Common myeloid progenitor, CD34-positive (primary cell): ENCODE results near the gene PAQR7.

Experiments
- CTCF ChIA-PET: fragments of 350-600 bp; sonication (Branson Sonifier 250); formaldehyde crosslinking; loops from one replicate; lab custom pipeline; 2021; ENCODE audit warnings: antibody characterized with exemption; lab: Charles Lee
- POLR2A ChIA-PET: fragments of 350-600 bp; sonication (Branson Sonifier 250); formaldehyde crosslinking; loops from one replicate; lab custom pipeline; 2021; ENCODE audit warnings: antibody characterized with exemption; lab: Charles Lee
- DNase-seq, 3 donors: peaks; one replicate each; pipeline versions ENCODE4 v3.0.0 to v3.0.0-alpha.2; 2013
- H3K27ac ChIP-seq, 2 experiments: 1 replicate in 1 of 2; 2 replicates in 1 of 2; pipeline ENCODE4 v1.7.0; 2013; ENCODE audit warnings: inconsistent platforms in 2 of 2, low read length in 2 of 2, mild to moderate bottlenecking in 2 of 2, low read depth in 1 of 2, moderate library complexity in 1 of 2; ENCODE audit not compliant: severe bottlenecking in 2 of 2, insufficient read depth in 1 of 2, poor library complexity in 1 of 2
- H3K27me3 ChIP-seq, 5 experiments: replicated peaks in 2 of 5; 1 replicate in 3 of 5; 2 replicates in 2 of 5; pipeline versions ENCODE4 v1.6.1 to v1.7.0; 2013; ENCODE audit warnings: low read length in 4 of 5, mild to moderate bottlenecking in 2 of 5, moderate library complexity in 2 of 5, inconsistent platforms in 1 of 5; ENCODE audit not compliant: insufficient read depth in 5 of 5, control insufficient read depth in 4 of 5
- H3K36me3 ChIP-seq, 4 experiments: 1 replicate in 2 of 4; 2 replicates in 2 of 4; pipeline versions ENCODE4 v1.6.1 to v1.7.0; 2013; ENCODE audit warnings: low read length in 3 of 4, control low read depth in 1 of 4, mild to moderate bottlenecking in 1 of 4; ENCODE audit not compliant: control insufficient read depth in 4 of 4, insufficient read depth in 4 of 4
- H3K4me1 ChIP-seq, 4 experiments: 1 replicate in 3 of 4; 2 replicates in 1 of 4; pipeline versions ENCODE4 v1.6.1 to v1.7.1; 2013; ENCODE audit warnings: low read length in 3 of 4, mild to moderate bottlenecking in 3 of 4, control low read depth in 1 of 4, inconsistent platforms in 1 of 4, moderate library complexity in 1 of 4; ENCODE audit not compliant: control insufficient read depth in 4 of 4, insufficient read depth in 4 of 4; ENCODE audit errors: control extremely low read depth in 1 of 4
- H3K4me3 ChIP-seq, 7 experiments: 1 replicate in 4 of 7; 2 replicates in 3 of 7; pipeline versions ENCODE4 v1.5.1 to v1.7.0; 2013; ENCODE audit warnings: mild to moderate bottlenecking in 7 of 7, low read length in 6 of 7, moderate library complexity in 6 of 7, inconsistent platforms in 2 of 7, low read depth in 2 of 7, control low read depth in 1 of 7; ENCODE audit not compliant: insufficient read depth in 4 of 7, control insufficient read depth in 1 of 7; ENCODE audit errors: extremely low read depth in 1 of 7
- H3K9me3 ChIP-seq, 5 experiments: 1 replicate in 4 of 5; 2 replicates in 1 of 5; pipeline versions ENCODE4 v1.6.1 to v1.7.1; 2013; ENCODE audit warnings: low read length in 4 of 5, mild to moderate bottlenecking in 2 of 5, inconsistent platforms in 1 of 5, low read depth in 1 of 5, moderate library complexity in 1 of 5; ENCODE audit not compliant: control insufficient read depth in 4 of 5, insufficient read depth in 2 of 5; ENCODE audit errors: control extremely low read depth in 1 of 5
- WGBS: methylation state at CpG from one replicate; pipeline ENCODE4 v1.1.5; 2013; ENCODE audit not compliant: insufficient coverage; 5-methylcytosine and 5-hydroxymethylcytosine counted together

PAQR7 gene

DNA sequence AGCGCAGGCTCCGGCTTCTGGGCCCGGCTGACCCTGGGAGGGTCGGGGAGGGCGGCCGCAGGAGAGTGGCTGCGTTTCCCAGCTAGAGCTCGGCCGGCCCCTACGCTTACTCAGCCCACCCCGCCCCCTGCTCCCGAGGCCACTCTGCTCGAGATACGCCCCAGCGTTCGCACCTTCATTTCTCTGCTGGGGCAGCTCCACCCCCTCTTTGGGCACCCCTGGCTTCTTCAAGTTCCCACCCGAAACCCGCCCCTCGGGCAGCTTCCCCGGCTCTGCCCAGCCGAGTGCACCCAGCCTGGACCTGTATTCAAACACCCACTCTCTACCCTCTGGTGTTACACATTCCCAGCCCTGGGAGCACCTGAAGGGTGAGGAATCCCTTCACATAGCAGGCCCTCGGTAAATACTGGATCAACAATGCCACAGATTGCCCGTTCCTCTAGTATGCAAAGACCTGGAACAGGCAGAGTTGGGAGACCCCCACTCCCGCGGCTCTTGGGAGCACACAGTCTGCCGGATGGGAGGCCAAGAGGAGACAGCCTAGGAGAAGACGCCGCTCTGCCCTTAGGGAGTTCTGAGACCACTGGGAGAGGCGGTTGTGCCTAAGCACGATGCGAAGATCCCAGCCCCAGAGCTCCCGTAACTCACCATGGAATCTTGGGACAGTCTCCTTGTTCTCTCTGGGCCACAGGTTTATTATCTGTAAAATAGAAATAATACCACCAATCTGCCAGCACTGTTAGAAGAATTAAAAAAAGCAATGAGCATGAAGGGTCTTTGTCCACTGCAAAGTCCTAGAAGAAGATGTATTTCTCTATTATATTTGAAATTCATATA is 566 bp upstream of the PAQR7 start:
- Histone ChIP-seq H3K27ac (no peak overlapping the region), H3K9me3 (no peaks in the 10 kb centered on the region), H3K36me3 (no peaks in the 10 kb centered on the region), H3K4me1 (peaks cover 0 to 47% (median 41%) of the 10 kb centered on the region in 4 experiments), H3K4me3 (peak overlapping the region; percentile 49 to 84 (median 72)), H3K27me3 (no peaks in the 10 kb centered on the region)
- 27% methylated on average over 30 of the region's 32 CpGs for WGBS
- POLR2A ChIA-PET, result interaction anchor here (0.9 kb wide), 1 partner anchor 114 kb away, joined by 4 read pairs; no protein-coding TSS in a partner anchor
- peak in 2 of 3 donors; percentile 31 to 49 for DNase-seq
- CTCF ChIA-PET, result interaction anchor here (0.9 to 3.2 kb wide), 4 partner anchors 12 to 124 kb away, joined by 3 to 21 read pairs (median 6); partner anchors contain the start of gene PAFAH2

DNA sequence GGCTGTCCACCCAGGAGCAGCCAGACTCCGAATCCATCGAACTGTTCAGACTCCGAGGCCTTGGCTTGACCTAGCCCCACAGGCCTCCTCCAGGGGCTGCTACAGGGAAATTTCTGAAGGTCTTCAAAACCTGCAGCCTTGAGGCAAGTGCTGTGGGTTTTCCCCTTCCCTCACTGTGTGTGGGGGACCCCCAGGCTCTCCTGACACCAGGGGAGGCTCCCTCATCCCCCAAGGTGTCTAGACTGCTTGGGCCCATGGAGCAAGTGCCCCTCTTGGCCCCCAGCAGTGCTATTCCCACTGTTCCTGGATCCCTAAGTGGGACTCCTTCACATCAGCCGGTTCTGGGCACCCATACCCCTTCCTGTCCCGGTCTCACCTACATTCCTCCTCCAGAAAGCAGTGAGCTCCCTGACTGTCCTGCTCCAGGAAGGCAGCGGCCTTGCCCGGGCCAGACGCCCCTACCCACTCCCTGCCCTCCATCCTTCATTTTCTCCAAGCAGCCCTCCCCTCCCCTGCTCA is 814 bp downstream of the PAQR7 start:
- ChIA-PET POLR2A (no interaction called here), CTCF (interaction anchor here (0.9 to 3.2 kb wide), 6 partner anchors 20 to 123 kb away, joined by 3 to 21 read pairs (median 5); partner anchors contain the start of gene PAFAH2)
- no peaks in the 10 kb centered on the region for H3K27me3 ChIP-seq
- H3K36me3 ChIP-seq, result peaks cover 0 to 9% (median 2%) of the 10 kb centered on the region in 4 experiments
- DNase-seq, result peak in 2 of 3 donors; percentile 19 to 25
- H3K27ac ChIP-seq, result peak overlapping the region in 1 of 2 experiments; percentile 71
- H3K4me3 ChIP-seq, result peak overlapping the region; percentile 49 to 84 (median 72)
- peaks cover 0 to 53% (median 44%) of the 10 kb centered on the region in 4 experiments for H3K4me1 ChIP-seq
- no peaks in the 10 kb centered on the region for H3K9me3 ChIP-seq
- 36% methylated on average over 7 of the region's 8 CpGs for WGBS

DNA sequence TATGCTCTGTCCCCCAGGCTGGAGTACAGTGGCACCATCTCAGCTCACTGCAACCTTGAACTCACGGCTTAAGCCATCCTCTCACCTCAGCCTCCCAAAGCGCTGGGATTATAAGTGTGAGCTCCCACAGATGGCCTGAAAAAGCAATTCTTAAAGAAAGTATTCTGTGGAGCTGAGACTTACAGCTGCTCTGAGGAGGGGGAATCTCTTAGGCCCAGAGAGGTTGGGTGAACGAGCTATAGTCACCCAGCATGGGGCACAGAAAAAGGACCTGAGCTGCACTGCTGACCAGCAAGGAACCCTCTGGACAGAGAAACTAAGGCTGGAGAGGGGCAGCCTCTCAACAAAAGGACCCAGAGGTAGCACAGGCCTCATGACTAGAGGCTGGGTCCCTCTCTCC is 1.3 kb downstream of the PAQR7 start:
- POLR2A ChIA-PET, result no interaction called here
- Histone ChIP-seq H3K27me3 (no peaks in the 10 kb centered on the region), H3K4me3 (peak overlapping the region in 5 of 7 experiments; percentile 64 to 84 (median 72)), H3K27ac (peak overlapping the region in 1 of 2 experiments; percentile 71), H3K4me1 (peaks cover 0 to 53% (median 44%) of the 10 kb centered on the region in 4 experiments), H3K36me3 (peaks cover 0 to 12% (median 3%) of the 10 kb centered on the region in 4 experiments), H3K9me3 (no peaks in the 10 kb centered on the region)
- CTCF ChIA-PET, result interaction anchor here (0.9 to 3.2 kb wide), 6 partner anchors 21 to 123 kb away, joined by 3 to 21 read pairs (median 5); partner anchors contain the start of gene PAFAH2
- WGBS, result 94% methylated on average over 2 of the region's 3 CpGs
- no peak for DNase-seq

DNA sequence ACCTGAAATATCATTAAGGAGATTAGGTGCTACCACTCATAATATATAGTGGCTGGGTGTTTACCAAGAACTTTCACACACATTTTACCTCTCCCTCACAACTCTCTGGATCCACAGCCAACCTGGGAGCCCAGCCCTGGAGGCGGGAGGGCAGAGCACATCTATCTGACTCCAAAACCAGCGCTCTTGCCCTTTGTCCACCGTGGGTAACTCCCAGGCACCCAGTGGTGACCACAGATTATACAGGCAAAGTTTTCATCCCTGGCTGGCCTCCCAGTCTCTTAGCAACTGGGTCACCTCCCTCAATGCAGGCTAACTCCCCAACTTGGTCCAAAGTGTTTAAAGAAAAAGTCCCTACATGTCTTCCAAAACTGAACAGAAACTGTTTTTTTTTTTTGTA is 2.4 kb downstream of the PAQR7 start:
- 100% methylated on average over 3 of the region's 3 CpGs for WGBS
- Histone ChIP-seq H3K27me3 (no peaks in the 10 kb centered on the region), H3K36me3 (peaks cover 0 to 17% (median 5%) of the 10 kb centered on the region in 4 experiments), H3K4me3 (peak overlapping the region in 1 of 7 experiments; percentile 48), H3K4me1 (peaks cover 0 to 53% (median 44%) of the 10 kb centered on the region in 4 experiments), H3K9me3 (no peaks in the 10 kb centered on the region), H3K27ac (no peak overlapping the region)
- ChIA-PET POLR2A (no interaction called here), CTCF (no interaction called here)
- peak in 1 of 3 donors; percentile 26 for DNase-seq

DNA sequence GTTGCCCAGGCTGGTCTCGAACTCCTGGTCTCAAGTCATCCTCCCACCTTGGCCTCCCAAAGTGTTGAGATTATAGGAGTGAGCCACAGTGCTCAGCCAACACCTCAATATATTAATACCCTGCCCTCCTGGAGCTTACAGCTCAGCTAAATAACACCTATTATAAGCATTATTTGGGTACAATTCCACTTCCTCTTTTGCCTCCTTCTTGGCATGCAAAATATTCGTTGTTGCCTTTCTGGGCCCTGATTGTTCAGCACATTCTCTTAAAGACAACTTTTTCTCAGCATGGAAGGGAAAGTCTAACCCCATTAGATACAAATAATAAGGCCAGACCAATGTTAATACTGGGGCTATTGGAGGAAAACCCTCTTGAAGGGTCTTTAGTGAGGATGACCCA is 2.8 kb downstream of the PAQR7 start:
- Histone ChIP-seq H3K4me3 (peak overlapping the region in 1 of 7 experiments; percentile 48), H3K36me3 (peaks cover 0 to 21% (median 6%) of the 10 kb centered on the region in 4 experiments), H3K27me3 (no peaks in the 10 kb centered on the region), H3K4me1 (peaks cover 0 to 53% (median 44%) of the 10 kb centered on the region in 4 experiments), H3K9me3 (no peaks in the 10 kb centered on the region), H3K27ac (no peak overlapping the region)
- POLR2A ChIA-PET, result no interaction called here
- CTCF ChIA-PET, result interaction anchor here (0.7 kb wide), 1 partner anchor 1286 kb away, joined by 3 read pairs; no protein-coding TSS in a partner anchor
- WGBS, result 0% methylated on average over 1 of the region's 2 CpGs
- DNase-seq, result peak in 2 of 3 donors; percentile 44 to 53

- ChIA-PET POLR2A (no interaction called here), CTCF (interaction anchor here (0.7 to 1.0 kb wide), 2 partner anchors 55 to 1285 kb away, joined by 3 read pairs; no protein-coding TSS in a partner anchor)
- no peak for DNase-seq
- Histone ChIP-seq H3K27me3 (no peaks in the 10 kb centered on the region), H3K27ac (no peak overlapping the region), H3K4me1 (peaks cover 0 to 53% (median 44%) of the 10 kb centered on the region in 4 experiments), H3K4me3 (no peak overlapping the region), H3K9me3 (no peaks in the 10 kb centered on the region), H3K36me3 (peaks cover 0 to 21% (median 6%) of the 10 kb centered on the region in 4 experiments)
- WGBS, result 88% methylated on average over 7 of the region's 9 CpGs
Measured at GRCh38 chr1:25871704-25872494, 3.6 kb downstream of the PAQR7 start.
